Stomach (tissue), 4 donors: ENCODE measurements around the gene MARCHF3.

Source experiments
- EP300 ChIP-seq: sonication (generic); formaldehyde crosslinking; IDR thresholded peaks from one replicate; pipeline ENCODE4 v1.6.1; 2017; ENCODE audit warnings: antibody characterized with exemption
- POLR2A ChIP-seq, 4 donors: fragments of 450-650 bp; IDR thresholded peaks; one replicate each; pipeline ENCODE4 v1.6.1; 2016; ENCODE audit warnings: antibody characterized with exemption in 4 of 4, control low read depth in 2 of 4, mild to moderate bottlenecking in 1 of 4, moderate library complexity in 1 of 4
- POLR2AphosphoS5 ChIP-seq, 3 donors: sonication (generic); formaldehyde crosslinking; IDR thresholded peaks; one replicate each; pipeline ENCODE4 v1.6.1; 2016; ENCODE audit warnings: antibody characterized with exemption in 3 of 3
- TF ChIP-seq, protein P1 (sequence below), 7 experiments: fragments of 450-650 bp in 4 of 7; fragments of 200-600 bp in 3 of 7; sonication (generic) in 3 of 7; IDR thresholded peaks; one replicate each; pipeline ENCODE4 v1.5.1; 2016 to 2019; ENCODE audit warnings: antibody characterized with exemption in 7 of 7, control low read depth in 2 of 7, mild to moderate bottlenecking in 1 of 7

GRCh38 chr5:127030259-127031146 lies at the start of gene MARCHF3:
- TF ChIP-seq, protein P1, sequence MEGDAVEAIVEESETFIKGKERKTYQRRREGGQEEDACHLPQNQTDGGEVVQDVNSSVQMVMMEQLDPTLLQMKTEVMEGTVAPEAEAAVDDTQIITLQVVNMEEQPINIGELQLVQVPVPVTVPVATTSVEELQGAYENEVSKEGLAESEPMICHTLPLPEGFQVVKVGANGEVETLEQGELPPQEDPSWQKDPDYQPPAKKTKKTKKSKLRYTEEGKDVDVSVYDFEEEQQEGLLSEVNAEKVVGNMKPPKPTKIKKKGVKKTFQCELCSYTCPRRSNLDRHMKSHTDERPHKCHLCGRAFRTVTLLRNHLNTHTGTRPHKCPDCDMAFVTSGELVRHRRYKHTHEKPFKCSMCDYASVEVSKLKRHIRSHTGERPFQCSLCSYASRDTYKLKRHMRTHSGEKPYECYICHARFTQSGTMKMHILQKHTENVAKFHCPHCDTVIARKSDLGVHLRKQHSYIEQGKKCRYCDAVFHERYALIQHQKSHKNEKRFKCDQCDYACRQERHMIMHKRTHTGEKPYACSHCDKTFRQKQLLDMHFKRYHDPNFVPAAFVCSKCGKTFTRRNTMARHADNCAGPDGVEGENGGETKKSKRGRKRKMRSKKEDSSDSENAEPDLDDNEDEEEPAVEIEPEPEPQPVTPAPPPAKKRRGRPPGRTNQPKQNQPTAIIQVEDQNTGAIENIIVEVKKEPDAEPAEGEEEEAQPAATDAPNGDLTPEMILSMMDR (IDR thresholded peaks at IDR 0.05): peak in 4 of 7 experiments; percentile 10 to 56 (median 32)
- peak; percentile 70 to 99 (median 97) for TF ChIP-seq POLR2AphosphoS5 (IDR thresholded peaks at IDR 0.05)
- no peak for TF ChIP-seq EP300
- TF ChIP-seq POLR2A (IDR thresholded peaks at IDR 0.05): peak in 2 of 4 donors; percentile 55 to 86
